Measurements from ENCODE around the gene TOM1.

TOM1 gene

DNA sequence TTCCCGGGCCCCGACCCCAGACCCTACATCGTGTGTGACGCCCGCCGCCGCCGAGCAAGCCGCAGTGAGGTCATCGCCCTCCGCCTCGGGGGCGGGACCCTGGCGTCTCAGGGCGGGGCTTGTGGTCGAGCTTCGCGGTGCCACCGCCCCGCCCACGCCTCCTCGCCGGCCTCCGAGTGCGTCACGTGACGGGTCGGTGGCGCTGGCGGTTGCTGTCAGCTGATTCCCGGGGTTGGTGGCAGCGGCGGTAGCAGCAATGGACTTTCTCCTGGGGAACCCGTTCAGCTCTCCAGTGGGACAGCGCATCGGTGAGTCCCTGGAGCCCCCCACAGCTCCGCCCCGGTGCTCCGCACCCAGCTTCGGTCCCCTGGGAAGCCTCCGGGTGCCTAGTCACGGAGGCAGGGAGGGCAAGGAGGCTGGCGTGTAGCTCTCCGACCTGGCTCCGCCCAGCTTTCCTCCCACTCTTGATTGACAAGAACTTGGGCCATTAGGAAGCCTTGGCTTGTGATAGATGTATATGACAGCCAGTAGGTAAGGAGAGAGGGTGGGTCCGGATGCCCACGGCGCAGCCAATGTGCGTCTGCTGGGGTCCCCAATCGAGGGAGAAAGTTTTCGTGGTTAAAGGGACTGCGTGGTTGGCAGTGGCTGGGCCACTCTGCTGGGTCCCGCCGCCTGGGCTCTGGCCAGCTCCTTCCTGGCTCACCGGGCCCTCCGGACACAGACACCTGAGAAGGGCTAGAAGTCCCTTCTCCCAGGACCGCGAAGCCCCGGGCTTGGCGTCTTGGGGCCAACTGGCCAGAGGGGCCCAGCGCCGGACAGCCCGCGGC lies at the start of gene TOM1:
TSS of gene TOM1 (plus strand) at position 222 of the 827 bp plus-strand sequence. CDS start at position 257, 35 bp downstream.
- DNase-seq (ENCODE audit: low spot score), result peak; percentile 92

- no peak for DNase-seq (ENCODE audit: low spot score)
Measured at GRCh38 chr22:35250156-35250555, 49.5 kb upstream of the TOM1 start.

- no peak for DNase-seq (ENCODE audit: low spot score)
Measured at GRCh38 chr22:35253946-35254345, 45.7 kb upstream of the TOM1 start.

DNA sequence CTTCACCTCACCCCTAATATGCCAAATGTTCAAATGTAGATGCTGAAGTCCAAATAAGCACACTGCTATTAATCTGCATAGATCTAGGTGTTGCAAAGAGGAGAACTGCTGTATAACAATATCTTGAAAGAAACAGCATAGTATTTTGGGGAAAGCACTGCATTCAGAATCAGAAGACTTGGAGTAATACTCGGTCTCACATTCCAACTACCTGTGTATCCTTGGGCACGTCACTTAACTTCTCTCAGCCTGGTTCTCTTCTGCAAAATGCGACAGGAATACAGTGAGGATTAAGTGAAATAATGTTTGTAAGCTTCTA lies 42.7 kb upstream of the TOM1 start:
- DNase-seq (ENCODE audit: low spot score), result no peak

GRCh38 chr22:35257321-35258190 lies 42.1 kb upstream of the TOM1 start, which contains the start of gene HMGXB4:
TSS of gene HMGXB4 (plus strand) at chr22:35257493. CDS start at chr22:35262391, 4,898 bp downstream.
- DNase-seq (ENCODE audit: low spot score), result peak; percentile 82

- DNase-seq (ENCODE audit: low spot score), result peak; percentile 25
Measured at GRCh38 chr22:35258191-35258988, 41.3 kb upstream of the TOM1 start.

DNA sequence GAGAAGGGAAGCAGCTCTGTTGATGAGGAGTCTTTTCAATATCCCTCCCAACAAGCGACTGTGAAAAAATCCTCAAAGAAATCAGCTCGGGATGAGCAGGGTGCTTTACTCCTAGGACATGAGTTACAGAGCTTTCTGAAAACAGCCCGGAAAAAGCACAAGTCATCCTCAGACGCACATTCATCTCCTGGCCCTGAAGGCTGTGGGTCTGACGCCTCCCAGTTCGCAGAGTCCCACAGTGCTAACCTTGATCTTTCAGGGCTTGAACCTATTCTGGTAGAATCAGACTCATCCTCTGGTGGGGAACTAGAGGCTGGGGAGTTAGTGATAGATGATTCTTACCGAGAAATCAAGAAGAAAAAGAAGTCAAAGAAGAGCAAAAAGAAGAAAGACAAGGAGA lies 34.7 kb upstream of the TOM1 start:
- no peak for DNase-seq (ENCODE audit: low spot score)

DNA sequence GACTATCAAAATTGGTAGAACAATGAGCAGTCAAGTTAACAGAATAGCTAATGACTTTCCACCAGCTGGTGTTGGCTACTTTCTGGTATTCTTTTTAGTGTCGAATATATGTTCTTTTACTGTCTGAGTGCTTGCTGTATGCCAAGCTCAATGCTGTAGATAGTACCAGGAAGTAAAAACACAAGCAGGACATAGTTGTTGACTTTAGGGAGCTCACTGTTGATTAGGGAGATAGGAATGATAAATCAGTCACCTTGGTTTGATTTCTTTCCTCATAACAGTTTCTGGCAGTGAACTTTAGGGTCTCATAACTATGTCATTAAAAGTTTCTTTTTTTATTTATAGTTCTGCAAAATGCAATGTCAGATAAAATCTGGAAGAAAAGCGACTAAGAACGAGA lies 33.4 kb upstream of the TOM1 start:
- DNase-seq (ENCODE audit: low spot score), result no peak

GRCh38 chr22:35269630-35270029 lies 30.1 kb upstream of the TOM1 start:
- DNase-seq (ENCODE audit: low spot score), result no peak

- no peak for DNase-seq (ENCODE audit: low spot score)
Measured at GRCh38 chr22:35274154-35274871, 25.4 kb upstream of the TOM1 start.

DNA sequence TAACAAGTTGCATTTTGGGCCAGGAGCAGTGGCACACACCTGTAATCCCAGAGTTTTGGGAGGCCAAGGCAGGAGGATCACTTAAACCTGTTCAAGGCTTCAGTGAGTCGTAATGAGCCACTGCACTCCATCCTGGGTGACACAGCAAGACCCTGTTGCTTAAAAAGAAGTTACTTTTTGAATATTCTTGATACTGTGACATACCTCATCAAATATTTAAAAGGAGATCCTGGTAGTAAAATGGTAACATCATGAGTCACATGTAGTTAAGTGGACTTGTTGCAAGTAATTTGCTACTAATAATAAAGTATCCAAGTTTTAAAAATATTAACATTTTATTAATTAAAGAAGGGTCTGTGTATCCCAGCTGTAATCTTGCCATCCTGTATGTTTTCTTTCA lies 24.1 kb upstream of the TOM1 start:
- no peak for DNase-seq (ENCODE audit: low spot score)

- DNase-seq (ENCODE audit: low spot score), result no peak
Measured at GRCh38 chr22:35276019-35276418, 23.7 kb upstream of the TOM1 start.

DNA sequence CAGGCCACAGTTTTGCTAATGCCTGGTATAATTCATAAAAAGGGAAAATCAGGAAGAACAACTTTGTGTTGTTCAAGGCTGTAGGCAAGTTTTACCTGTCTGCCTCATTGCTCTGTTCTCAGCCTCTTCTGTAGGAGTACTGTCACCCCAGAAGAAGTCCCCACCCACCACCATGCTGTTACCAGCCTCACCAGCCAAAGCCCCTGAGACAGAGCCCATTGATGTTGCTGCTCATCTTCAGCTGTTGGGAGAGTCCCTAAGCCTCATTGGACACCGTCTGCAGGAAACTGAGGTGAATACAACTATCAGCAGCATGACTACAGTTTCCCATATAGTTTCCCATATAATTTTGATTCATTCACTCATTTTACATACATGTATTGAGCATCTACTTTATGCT lies 11.6 kb upstream of the TOM1 start:
- no peak for DNase-seq (ENCODE audit: low spot score)

DNA sequence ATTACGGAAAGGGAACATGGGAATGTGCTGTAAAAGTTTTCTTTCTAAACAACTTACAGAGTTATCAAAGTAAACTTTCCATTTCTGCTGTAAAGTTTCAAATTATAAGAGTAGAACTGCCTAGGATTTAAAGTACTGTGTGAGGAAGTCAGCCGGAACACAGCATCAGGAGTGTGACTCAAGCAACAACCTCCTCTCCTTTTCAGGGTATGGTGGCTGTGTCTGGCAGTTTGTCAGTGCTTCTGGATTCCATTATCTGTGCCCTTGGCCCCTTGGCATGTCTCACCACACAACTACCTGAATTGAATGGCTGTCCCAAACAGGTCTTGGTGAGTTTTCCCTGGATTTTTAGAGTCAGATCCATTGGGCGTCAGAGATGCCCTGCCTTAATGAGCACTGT lies 6.9 kb upstream of the TOM1 start:
- DNase-seq (ENCODE audit: low spot score), result no peak

- no peak for DNase-seq (ENCODE audit: low spot score)
Measured at GRCh38 chr22:35296051-35296450, 3.6 kb upstream of the TOM1 start.

- DNase-seq (ENCODE audit: low spot score), result no peak
Measured at GRCh38 chr22:35299217-35299672, 449 bp upstream of the TOM1 start.

DNA sequence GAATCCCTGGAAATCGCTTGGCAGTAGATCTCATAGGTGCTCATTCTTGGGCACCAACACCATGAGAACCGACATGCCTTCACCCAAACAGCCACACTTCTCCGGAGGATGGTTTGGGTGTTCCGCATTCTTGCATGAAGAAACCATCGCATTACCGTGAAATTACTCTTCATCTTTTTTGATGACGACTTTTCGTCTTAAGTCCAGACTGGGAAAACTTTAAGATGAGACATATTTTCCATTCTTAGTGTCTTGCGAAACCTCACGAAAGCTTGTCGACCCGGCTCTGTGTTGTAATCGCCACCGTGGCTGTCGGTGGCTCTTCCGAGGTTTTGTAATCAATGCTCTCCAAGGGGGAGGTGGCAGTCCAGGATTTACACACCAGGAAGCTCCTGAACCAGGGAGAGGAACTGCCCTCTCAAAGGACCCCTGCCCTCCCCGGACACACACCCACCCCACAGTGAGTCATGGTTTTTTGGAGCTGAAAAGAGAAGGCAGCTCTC lies 1.7 kb downstream of the TOM1 start:
- DNase-seq (ENCODE audit: low spot score), result peak; percentile 81

GRCh38 chr22:35303029-35303624 lies 3.4 kb downstream of the TOM1 start:
- DNase-seq (ENCODE audit: low spot score), result no peak

- no peak for DNase-seq (ENCODE audit: low spot score)
Measured at GRCh38 chr22:35305525-35306070, 5.9 kb downstream of the TOM1 start.

GRCh38 chr22:35306350-35306967 lies 6.8 kb downstream of the TOM1 start:
- no peak for DNase-seq (ENCODE audit: low spot score)
